Medulla oblongata (tissue), 1 donor: ENCODE data around the gene PRR20C.
A peak's percentile ranks its signal among the peaks of the same experiment; 100 is the strongest.
"Not testable (repeated sequence)": the region's sequence is repeated elsewhere in the genome, so short reads cannot be mapped to it uniquely, and the experiment has no call there.

Experiments used
- DNase-seq: peaks from one replicate; pipeline ENCODE4 v3.0.0-alpha.2; 2015; ENCODE audit errors: extremely low spot score

PRR20C gene

GRCh38 chr13:57153761-57154160, at the start of gene PRR20C:
Gene PRR20C (plus strand): TSS chr13:57154061. CDS start chr13:57154448, 387 bp downstream.
- not testable (repeated sequence) for DNase-seq

DNA sequence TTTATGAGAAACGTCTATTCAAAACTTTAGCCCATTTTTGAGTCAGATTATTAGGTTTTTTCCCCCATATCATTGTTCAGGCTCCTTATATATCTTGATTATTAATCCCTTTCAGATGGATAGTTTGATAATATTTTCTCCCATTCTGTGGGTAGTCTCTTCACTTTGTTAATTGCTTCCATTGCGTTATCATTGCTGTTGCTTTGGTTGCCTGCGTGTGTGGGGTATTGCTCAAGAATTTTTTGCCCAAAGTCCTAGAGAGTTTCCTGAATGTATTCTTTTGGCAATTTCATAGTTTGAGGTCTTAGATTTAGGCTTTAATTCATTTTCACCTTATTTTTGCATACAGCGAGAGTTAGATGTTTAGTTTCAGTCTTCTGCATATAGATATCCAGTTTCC, 38.9 kb upstream of the PRR20C start:
- DNase-seq, result no peak

GRCh38 chr13:57123681-57124080, 30.2 kb upstream of the PRR20C start:
- DNase-seq, result peak; percentile 3

GRCh38 chr13:57128909-57129308, 25.0 kb upstream of the PRR20C start:
- no peak for DNase-seq

- no peak for DNase-seq
These were observed 17.8 kb upstream of the PRR20C start for GRCh38 chr13:57136093-57136492.

DNA sequence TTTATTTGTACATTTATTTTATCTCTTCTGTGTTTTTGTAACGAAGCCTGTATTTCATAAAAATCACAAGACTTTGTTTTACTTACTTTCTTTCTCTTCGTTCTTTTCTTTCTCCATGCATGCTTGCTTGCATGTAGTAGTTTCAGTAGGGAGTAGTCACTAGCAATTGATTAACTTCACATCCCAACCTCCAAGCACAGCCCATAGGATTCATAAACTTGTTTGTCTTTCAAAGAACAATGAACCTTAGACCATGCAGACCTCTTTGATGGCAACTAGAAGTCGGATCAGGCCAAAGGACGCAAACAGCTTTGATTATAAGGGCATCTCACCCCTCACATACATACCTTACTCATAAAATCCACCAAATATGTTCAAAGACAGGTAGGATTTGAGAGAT, 16.3 kb upstream of the PRR20C start:
- DNase-seq, result no peak

DNA sequence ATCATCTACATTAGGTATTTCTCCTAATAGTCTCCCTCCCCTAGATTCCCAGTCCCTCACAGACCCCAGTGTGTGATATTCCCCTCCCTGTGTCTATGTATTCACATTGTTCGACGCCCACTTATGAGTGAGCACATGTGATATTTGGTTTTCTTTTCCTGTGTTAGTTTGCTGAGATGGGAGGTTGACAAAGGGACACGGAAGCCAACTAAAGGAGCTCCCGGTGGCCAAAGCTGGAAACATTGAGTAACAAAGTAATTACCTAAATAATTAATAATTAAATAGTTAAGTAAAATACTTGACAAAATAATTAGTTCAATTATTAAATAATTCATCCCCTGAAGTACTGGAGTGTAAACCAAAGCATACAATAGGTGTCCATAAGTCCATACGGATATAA, 14.9 kb upstream of the PRR20C start:
- no peak for DNase-seq

DNA sequence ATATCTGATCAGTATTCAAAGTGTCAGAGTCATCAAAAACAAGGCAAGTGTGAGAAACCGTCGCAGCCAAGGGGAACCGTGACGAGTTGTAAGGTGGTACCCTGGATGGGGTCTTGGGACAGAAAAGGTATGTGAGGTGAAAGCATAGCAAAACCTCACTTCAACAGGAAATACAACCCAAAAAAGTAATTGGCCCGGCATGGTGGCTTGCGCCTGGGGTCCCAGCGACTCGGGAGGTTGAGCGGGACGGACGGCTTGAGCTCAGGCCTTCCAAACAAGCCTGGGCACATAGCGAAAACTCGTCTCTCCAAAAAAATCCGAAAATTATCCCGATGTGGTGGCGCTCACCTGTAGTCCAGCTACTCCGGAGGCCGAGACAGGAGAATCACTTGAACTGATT, 14.1 kb upstream of the PRR20C start:
- DNase-seq, result not testable (repeated sequence)

GRCh38 chr13:57140235-57140968, 13.5 kb upstream of the PRR20C start, which contains the start of gene PRR20A:
Gene PRR20A (plus strand): TSS chr13:57140918. CDS start chr13:57141305, 387 bp downstream.
- not testable (repeated sequence) for DNase-seq

DNA sequence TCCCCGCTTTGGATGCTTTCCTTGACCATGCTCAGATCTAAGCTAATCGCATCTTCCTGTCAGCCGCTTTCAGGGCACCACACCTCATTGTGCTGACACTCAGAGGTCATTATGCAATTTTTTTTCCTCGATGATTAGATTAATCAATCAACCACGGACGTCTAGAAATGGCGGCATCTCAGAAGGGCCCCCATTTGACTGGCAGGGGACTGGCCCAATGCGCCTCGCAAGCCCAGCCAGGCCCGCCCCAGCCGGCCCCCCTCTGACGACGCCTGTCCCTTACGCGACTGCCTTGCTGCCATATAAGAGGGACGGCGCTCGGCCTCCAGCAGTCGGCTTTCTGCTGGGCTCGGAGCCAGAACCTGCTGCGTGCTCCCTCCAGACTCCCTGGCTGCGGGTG, 6.7 kb upstream of the PRR20C start, which contains the start of gene PRR20B:
Gene PRR20B, plus strand, starts transcription at position 301 of the 400 bp plus-strand sequence. CDS start 387 bp downstream, outside the sequence.
- DNase-seq, result not testable (repeated sequence)

DNA sequence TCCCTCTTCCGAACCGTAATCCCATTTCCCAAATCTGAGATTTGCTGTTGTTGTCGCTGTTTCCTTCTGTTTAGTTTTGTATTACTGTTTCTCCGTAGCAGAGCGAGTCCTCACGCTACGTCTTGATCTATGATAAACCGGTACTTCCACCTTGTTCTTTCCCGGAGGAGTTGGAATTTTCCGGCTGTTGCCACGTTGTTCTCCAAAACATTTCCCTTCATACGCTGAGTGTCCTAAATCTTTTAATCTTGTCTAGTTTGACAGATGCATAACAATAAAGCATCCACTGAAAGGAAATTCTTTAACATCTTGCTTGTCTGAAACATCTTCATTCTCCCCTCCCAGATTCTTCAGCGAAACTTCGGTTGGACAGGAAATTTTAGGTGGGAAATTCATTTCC, 5.8 kb upstream of the PRR20C start:
- not testable (repeated sequence) for DNase-seq

- not testable (repeated sequence) for DNase-seq
These were observed 6.5 kb downstream of the PRR20C start, which contains the start of gene PRR20D for GRCh38 chr13:57160332-57160731. Gene PRR20D (plus strand): TSS chr13:57160632. CDS start chr13:57161019, 387 bp downstream.

DNA sequence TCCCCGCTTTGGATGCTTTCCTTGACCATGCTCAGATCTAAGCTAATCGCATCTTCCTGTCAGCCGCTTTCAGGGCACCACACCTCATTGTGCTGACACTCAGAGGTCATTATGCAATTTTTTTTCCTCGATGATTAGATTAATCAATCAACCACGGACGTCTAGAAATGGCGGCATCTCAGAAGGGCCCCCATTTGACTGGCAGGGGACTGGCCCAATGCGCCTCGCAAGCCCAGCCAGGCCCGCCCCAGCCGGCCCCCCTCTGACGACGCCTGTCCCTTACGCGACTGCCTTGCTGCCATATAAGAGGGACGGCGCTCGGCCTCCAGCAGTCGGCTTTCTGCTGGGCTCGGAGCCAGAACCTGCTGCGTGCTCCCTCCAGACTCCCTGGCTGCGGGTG, 13.0 kb downstream of the PRR20C start, which contains the start of gene PRR20E:
Gene PRR20E, plus strand, starts transcription at position 301 of the 400 bp plus-strand sequence. CDS start 387 bp downstream, outside the sequence.
- not testable (repeated sequence) for DNase-seq

DNA sequence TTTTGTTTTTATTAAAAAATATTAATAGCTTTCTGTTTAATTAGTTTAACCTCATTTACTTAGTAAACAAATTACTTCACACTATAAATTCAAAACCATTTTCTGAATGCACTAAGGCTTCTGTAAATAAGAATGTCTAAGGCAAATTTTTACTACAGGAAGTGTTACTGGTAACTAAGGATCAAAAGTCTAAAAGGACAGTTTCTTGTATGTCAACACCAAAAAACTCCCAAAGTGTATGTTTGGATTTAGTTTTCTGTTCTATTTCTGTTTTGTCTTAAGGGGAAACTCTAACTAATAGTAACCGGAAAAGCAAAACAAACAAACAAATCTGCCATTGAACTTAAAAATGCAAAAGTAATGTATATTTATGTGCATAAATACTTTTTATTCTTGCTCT, 37.8 kb downstream of the PRR20C start:
- DNase-seq, result no peak
